Neural cell (in vitro differentiated cells): Measurements from ENCODE around the gene ELMO1.

Experiments
- CTCF ChIP-seq: fragments of 450-650 bp; IDR thresholded peaks from 2 replicates; pipeline ENCODE4 v1.5.1; 2014; ENCODE audit warnings: antibody characterized with exemption, mild to moderate bottlenecking, moderate library complexity; ENCODE audit not compliant: poor library complexity, severe bottlenecking
- EP300 ChIP-seq: fragments of 450-650 bp; conservative IDR thresholded peaks from 2 replicates; pipeline ENCODE4 v1.6.1; 2014; ENCODE audit warnings: antibody characterized with exemption, mild to moderate bottlenecking, moderate library complexity; ENCODE audit not compliant: poor library complexity, severe bottlenecking
- EZH2 ChIP-seq: fragments of 200-600, 300-800 bp; shearing (Covaris generic), sonication (generic); IDR thresholded peaks from 2 replicates; pipeline ENCODE4 v1.6.1; 2014; ENCODE audit warnings: antibody characterized with exemption, low read length, borderline replicate concordance, mild to moderate bottlenecking; ENCODE audit not compliant: insufficient read depth, poor library complexity, severe bottlenecking
- MXI1 ChIP-seq: fragments of 450-650 bp; conservative IDR thresholded peaks from 2 replicates; pipeline ENCODE4 v1.6.1; 2014; ENCODE audit warnings: antibody characterized with exemption, mild to moderate bottlenecking; ENCODE audit not compliant: poor library complexity, severe bottlenecking
- POLR2AphosphoS5 ChIP-seq: IDR thresholded peaks from 2 replicates; pipeline ENCODE4 v1.6.1; 2012
- RAD21 ChIP-seq: fragments of 450-650 bp; conservative IDR thresholded peaks from 2 replicates; pipeline ENCODE4 v1.6.1; 2014; ENCODE audit warnings: antibody characterized with exemption, mild to moderate bottlenecking, moderate library complexity
- REST ChIP-seq: IDR thresholded peaks from 2 replicates; pipeline ENCODE4 v1.6.1; 2012; ENCODE audit warnings: borderline replicate concordance
- SMC3 ChIP-seq: fragments of 450-650 bp; conservative IDR thresholded peaks from 2 replicates; pipeline ENCODE4 v1.6.1; 2014; ENCODE audit warnings: antibody characterized with exemption, mild to moderate bottlenecking, moderate library complexity; ENCODE audit not compliant: poor library complexity
- TAF1 ChIP-seq: IDR thresholded peaks from 2 replicates; pipeline ENCODE4 v1.6.1; 2012; ENCODE audit warnings: low read depth

DNA sequence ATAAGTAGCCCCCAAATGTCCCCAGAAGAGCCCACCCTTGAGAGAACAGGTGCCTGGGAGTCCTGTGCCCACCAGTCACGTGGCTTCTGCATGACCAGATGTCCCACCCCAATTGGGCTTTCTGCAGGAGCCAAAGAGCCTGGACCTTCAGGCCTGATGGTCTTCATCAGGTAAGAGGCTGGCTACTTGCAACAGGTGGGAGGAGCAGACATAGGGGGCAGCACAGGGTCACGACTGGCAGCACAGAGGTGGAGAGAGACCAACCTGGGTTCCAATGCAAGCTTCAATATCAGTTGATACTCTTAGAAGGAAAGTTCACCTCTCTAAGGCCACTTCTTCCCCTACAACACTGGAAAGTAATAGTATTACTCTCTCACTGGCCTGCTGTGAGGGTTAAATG lies 288.0 kb downstream of the ELMO1 start:
- no peak for TF ChIP-seq MXI1
- no peak for TF ChIP-seq POLR2AphosphoS5
- TF ChIP-seq CTCF: no peak
- no peak for TF ChIP-seq EP300
- no peak for TF ChIP-seq RAD21
- TF ChIP-seq SMC3: no peak
- TF ChIP-seq EZH2: no peak
- TF ChIP-seq REST: no peak
- TF ChIP-seq TAF1: no peak
